ENCODE measurements around the gene CAT. TPM values are rescaled to one million over a fixed set of nuclear protein-coding genes. Genes with fewer than 3 reads are reported as not detected.
A peak's percentile ranks its signal among the peaks of the same experiment; 100 is the strongest.

CAT gene
- total RNA-seq, 1 donor from 2014 or later = 259 TPM

DNA sequence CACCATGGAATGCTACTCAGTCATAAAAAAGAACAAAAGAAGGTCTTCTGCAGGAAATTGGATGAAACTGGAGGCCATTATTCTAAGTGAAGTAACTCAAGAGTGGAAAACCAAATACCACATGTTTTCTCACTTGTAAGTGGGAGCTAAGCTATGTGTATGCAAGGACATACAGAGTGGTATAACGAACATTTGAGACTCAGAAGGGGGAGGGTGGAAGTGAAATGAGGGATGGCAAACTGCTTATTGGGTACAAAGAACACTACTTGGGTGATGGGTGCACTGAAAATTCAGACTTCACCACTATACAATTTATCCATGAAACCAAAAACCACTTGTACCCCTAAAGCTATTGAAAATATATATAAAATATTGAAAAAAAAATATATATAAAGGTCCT lies 13.4 kb upstream of the CAT start:
- H3K4me3 ChIP-seq = no peak overlapping the region
- TF ChIP-seq CTCF (IDR thresholded peaks at IDR 0.05) = no peak
- intact Hi-C loops (cut with DNase I) = no loop called here
- peaks cover 42% of the 10 kb centered on the region for H3K4me1 ChIP-seq
- DNase-seq (no peak), ATAC-seq (no peak)
- H3K27me3 ChIP-seq (ENCODE audit: low read depth) = no peaks in the 10 kb centered on the region
- no peaks in the 10 kb centered on the region for H3K9me3 ChIP-seq
- H3K36me3 ChIP-seq = no peaks in the 10 kb centered on the region
- H3K27ac ChIP-seq = peak overlapping the region; percentile 20

GRCh38 chr11:34425867-34426266 lies 12.9 kb upstream of the CAT start:
- H3K9me3 ChIP-seq = no peaks in the 10 kb centered on the region
- no peak overlapping the region for H3K4me3 ChIP-seq
- intact Hi-C loops (cut with DNase I) = no loop called here
- no peaks in the 10 kb centered on the region for H3K27me3 ChIP-seq (ENCODE audit: low read depth)
- no peak for DNase-seq
- peak overlapping the region; percentile 20 for H3K27ac ChIP-seq
- H3K36me3 ChIP-seq = no peaks in the 10 kb centered on the region
- TF ChIP-seq CTCF (IDR thresholded peaks at IDR 0.05) = no peak
- H3K4me1 ChIP-seq = peaks cover 42% of the 10 kb centered on the region
- no peak for ATAC-seq

GRCh38 chr11:34426766-34427185 lies 12.0 kb upstream of the CAT start:
- H3K4me1 ChIP-seq = peaks cover 45% of the 10 kb centered on the region
- intact Hi-C loops (cut with DNase I) = no loop called here
- no peak overlapping the region for H3K4me3 ChIP-seq
- DNase-seq (no peak), ATAC-seq (peak in 1 of 2 donors; percentile 39)
- no peaks in the 10 kb centered on the region for H3K36me3 ChIP-seq
- H3K9me3 ChIP-seq = no peaks in the 10 kb centered on the region
- peak overlapping the region; percentile 20 for H3K27ac ChIP-seq
- no peaks in the 10 kb centered on the region for H3K27me3 ChIP-seq (ENCODE audit: low read depth)
- TF ChIP-seq CTCF (IDR thresholded peaks at IDR 0.05) = no peak

GRCh38 chr11:34427186-34427805 lies 11.4 kb upstream of the CAT start:
- ATAC-seq = peak; percentile 92 to 93
- Histone ChIP-seq H3K36me3 (no peaks in the 10 kb centered on the region), H3K27ac (peak overlapping the region; percentile 20), H3K27me3 (ENCODE audit: low read depth) (no peaks in the 10 kb centered on the region), H3K4me3 (no peak overlapping the region), H3K4me1 (peaks cover 42% of the 10 kb centered on the region), H3K9me3 (no peaks in the 10 kb centered on the region)
- DNase-seq = no peak
- TF ChIP-seq CTCF (IDR thresholded peaks at IDR 0.05) = no peak
- intact Hi-C loops (cut with DNase I) = no loop called here

- Histone ChIP-seq H3K4me1 (peaks cover 20% of the 10 kb centered on the region), H3K27ac (no peak overlapping the region), H3K36me3 (no peaks in the 10 kb centered on the region)
These were observed 6.8 kb upstream of the CAT start for GRCh38 chr11:34431979-34432378.

More at GRCh38 chr11:34431979-34432378, 6.8 kb upstream of the CAT start:
- Histone ChIP-seq H3K27me3 (ENCODE audit: low read depth) (no peaks in the 10 kb centered on the region), H3K9me3 (no peaks in the 10 kb centered on the region), H3K4me3 (no peak overlapping the region)
- no peak for ATAC-seq
- no peak for TF ChIP-seq CTCF (IDR thresholded peaks at IDR 0.05)
- DNase-seq = no peak
- intact Hi-C loops (cut with DNase I) = no loop called here
